ENCODE results near the gene SNAP23. TPM values are rescaled to one million over a fixed set of nuclear protein-coding genes. Genes with fewer than 3 reads are reported as not detected.

Gene SNAP23
- total RNA-seq, 1 experiment from 2014 or later: 31.2 TPM

GRCh38 chr15:42494998-42495360, 455 bp upstream of the SNAP23 start:
- no peak for ATAC-seq
- no TSS peak for BruUV-seq (replicated peaks)
- Histone ChIP-seq H3K4me2 (ENCODE audit: low read length) (peak overlapping the region; percentile 89), H3K36me3 (ENCODE audit: control insufficient read depth in 1 of 2, insufficient read depth in 2 of 2, low read length in 2 of 2) (no peaks in the 10 kb centered on the region), H3K9me2 (ENCODE audit: insufficient read depth) (no peaks in the 10 kb centered on the region), H3K9ac (ENCODE audit: low read length) (peak overlapping the region; percentile 78; the same call in 1 of the 2 replicates), H3K4me1 (ENCODE audit: control insufficient read depth in 1 of 2, insufficient read depth in 2 of 2, low read length in 2 of 2) (peaks cover 29 to 41% of the 10 kb centered on the region in 2 experiments), H3K27ac (ENCODE audit: low read depth, low read length) (no peak overlapping the region), H3K79me2 (ENCODE audit: insufficient read depth, low read length) (peaks cover 5% of the 10 kb centered on the region; the same call in 1 of the 2 replicates), H3K27me3 (ENCODE audit: insufficient read depth, low read length) (no peaks in the 10 kb centered on the region), H4K20me1 (ENCODE audit: insufficient read depth) (no peaks in the 10 kb centered on the region), H2AFZ (ENCODE audit: low read depth, low read length, poor library complexity, severe bottlenecking) (peak overlapping the region; percentile 66), H3K4me3 (replicated peaks in 1 of 2; ENCODE audit: low read depth in 1 of 2, low read length in 2 of 2) (peak overlapping the region; percentile 85 to 94), H3K9me3 (ENCODE audit: control insufficient read depth in 1 of 2, insufficient read depth in 1 of 2, low read depth in 1 of 2, low read length in 2 of 2) (no peaks in the 10 kb centered on the region)
- ChIA-PET RAD21 (ENCODE audit: low non-redundant PET in 1 of 2, low total read pairs in 2 of 2, uncharacterized antibody in 2 of 2, unreplicated experiment in 2 of 2) (no interaction called here), POLR2A (interaction anchor here (1.1 kb wide), 1 partner anchor 10 kb away, joined by 7 read pairs; no protein-coding TSS in a partner anchor), CTCF (no interaction called here)
- DNase-seq (ENCODE audit: low read depth, low spot score): no peak
- intact Hi-C loops (cut with micrococcal nuclease): no loop called here
- TF ChIP-seq EZH2 (IDR thresholded peaks at IDR 0.05): no peak
- TF ChIP-seq POLR2AphosphoS5 (IDR thresholded peaks at IDR 0.05; ENCODE audit: low read depth, low read length): no peak
- no peak for TF ChIP-seq JUND (IDR thresholded peaks at IDR 0.05)
- TF ChIP-seq FOSL1 (IDR thresholded peaks at IDR 0.05; ENCODE audit: low read depth): no peak
- TF ChIP-seq SP1 (IDR thresholded peaks at IDR 0.05; ENCODE audit: low read depth): no peak
- no peak for TF ChIP-seq EZH2phosphoT487 (IDR thresholded peaks at IDR 0.05; ENCODE audit: borderline replicate concordance)
- TF ChIP-seq POLR2A (IDR thresholded peaks at IDR 0.05; ENCODE audit: borderline replicate concordance, extremely low read depth, insufficient read depth, insufficient read length): no peak
- TF ChIP-seq SRF (IDR thresholded peaks at IDR 0.05; ENCODE audit: low read depth): no peak
- no peak for TF ChIP-seq RAD21 (IDR thresholded peaks at IDR 0.05; ENCODE audit: low read depth)
- TF ChIP-seq ZBTB33 (IDR thresholded peaks at IDR 0.05; ENCODE audit: extremely low read depth, insufficient replicate concordance, low read length): no peak
- TF ChIP-seq TCF7L2 (IDR thresholded peaks at IDR 0.05; ENCODE audit: borderline replicate concordance, extremely low read depth, insufficient read depth, insufficient read length): no peak
- no peak for TF ChIP-seq YY1 (IDR thresholded peaks at IDR 0.05; ENCODE audit: extremely low read depth, insufficient replicate concordance, low read depth, low read length)
- TF ChIP-seq ZNF274 (IDR thresholded peaks at IDR 0.05; ENCODE audit: low read depth, low read length): no peak
- TF ChIP-seq MAX (IDR thresholded peaks at IDR 0.05): no peak
- TF ChIP-seq REST (IDR thresholded peaks at IDR 0.05; ENCODE audit: low read depth): no peak
- no peak for TF ChIP-seq CEBPB (IDR thresholded peaks at IDR 0.05; ENCODE audit: low read depth)
